ENCODE results near the gene TMEM40. TPM values are rescaled to one million over a fixed set of nuclear protein-coding genes. Genes with fewer than 3 reads are reported as not detected.

The TMEM40 gene
- total RNA-seq, 1 experiment from 2014 or later: not detected

DNA sequence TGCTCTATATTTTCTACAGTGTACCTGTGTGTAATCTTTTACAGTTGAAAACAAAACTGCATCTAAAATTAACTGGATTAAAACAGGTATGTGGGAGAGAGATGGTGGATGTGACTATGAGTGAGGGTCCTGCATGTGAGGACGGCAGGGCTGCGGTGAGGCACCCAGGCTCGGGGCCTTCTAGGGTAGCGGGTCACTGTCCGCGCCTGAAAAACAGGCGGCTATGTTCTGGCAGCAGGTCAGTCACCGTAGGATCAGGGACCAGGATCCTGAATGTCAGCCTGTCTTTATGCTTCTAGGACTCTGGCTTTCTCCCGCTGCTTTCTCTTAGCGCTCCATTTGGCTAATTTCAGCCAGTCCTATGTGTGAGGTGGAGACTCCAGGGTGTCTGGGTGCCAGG lies 12.6 kb downstream of the TMEM40 start:
- Histone ChIP-seq H4K5ac (ENCODE audit: insufficient read length, low read depth, low read length) (no peak overlapping the region), H2BK12ac (ENCODE audit: insufficient read length, low read depth, low read length) (no peak overlapping the region), H3K18ac (ENCODE audit: insufficient read length, low read depth, low read length) (no peak overlapping the region), H3K4me2 (ENCODE audit: insufficient read depth, insufficient read length, low read length) (no peak overlapping the region), H3K4ac (ENCODE audit: low read depth, low read length) (no peak overlapping the region), H3K23me2 (ENCODE audit: insufficient read length, low read depth, low read length, poor library complexity, severe bottlenecking) (no peaks in the 10 kb centered on the region), H3K56ac (ENCODE audit: insufficient read length, low read depth, low read length) (no peak overlapping the region), H2AK5ac (ENCODE audit: insufficient read length, low read length) (no peak overlapping the region), H3K23ac (ENCODE audit: insufficient read length, low read depth, low read length) (no peak overlapping the region), H4K91ac (ENCODE audit: insufficient read length, low read depth, low read length) (no peak overlapping the region), H2BK15ac (ENCODE audit: low read depth, low read length) (no peak overlapping the region), H3K27ac (ENCODE audit: insufficient read length, low read depth, low read length) (no peak overlapping the region), H4K8ac (replicated peaks; ENCODE audit: insufficient read length, low read depth, low read length) (no peak overlapping the region), H3K79me1 (ENCODE audit: insufficient read depth, low read depth, low read length, poor library complexity, severe bottlenecking) (no peaks in the 10 kb centered on the region), H2BK5ac (ENCODE audit: insufficient read length, low read length) (no peak overlapping the region), H3T11ph (ENCODE audit: low read length) (no peak overlapping the region), H3K27me3 (ENCODE audit: insufficient read depth, low read length) (no peaks in the 10 kb centered on the region), H3K4me1 (ENCODE audit: insufficient read depth, low read length) (no peaks in the 10 kb centered on the region), H3K9me3 (ENCODE audit: control insufficient read depth, low read depth, low read length) (no peaks in the 10 kb centered on the region), H2BK120ac (ENCODE audit: low read depth, low read length, poor library complexity, severe bottlenecking) (no peak overlapping the region), H3K14ac (ENCODE audit: insufficient read depth, low read length) (no peak overlapping the region), H4K20me1 (ENCODE audit: control insufficient read depth, insufficient read depth, insufficient read length) (no peaks in the 10 kb centered on the region), H3K9ac (ENCODE audit: extremely low read depth, insufficient read length, low read length) (no peak overlapping the region), H2AFZ (ENCODE audit: low read length) (no peak overlapping the region), H2BK20ac (ENCODE audit: low read depth, low read length, poor library complexity, severe bottlenecking) (no peak overlapping the region), H3K79me2 (ENCODE audit: insufficient read depth, low read length) (no peaks in the 10 kb centered on the region)
- TF ChIP-seq, protein P1, sequence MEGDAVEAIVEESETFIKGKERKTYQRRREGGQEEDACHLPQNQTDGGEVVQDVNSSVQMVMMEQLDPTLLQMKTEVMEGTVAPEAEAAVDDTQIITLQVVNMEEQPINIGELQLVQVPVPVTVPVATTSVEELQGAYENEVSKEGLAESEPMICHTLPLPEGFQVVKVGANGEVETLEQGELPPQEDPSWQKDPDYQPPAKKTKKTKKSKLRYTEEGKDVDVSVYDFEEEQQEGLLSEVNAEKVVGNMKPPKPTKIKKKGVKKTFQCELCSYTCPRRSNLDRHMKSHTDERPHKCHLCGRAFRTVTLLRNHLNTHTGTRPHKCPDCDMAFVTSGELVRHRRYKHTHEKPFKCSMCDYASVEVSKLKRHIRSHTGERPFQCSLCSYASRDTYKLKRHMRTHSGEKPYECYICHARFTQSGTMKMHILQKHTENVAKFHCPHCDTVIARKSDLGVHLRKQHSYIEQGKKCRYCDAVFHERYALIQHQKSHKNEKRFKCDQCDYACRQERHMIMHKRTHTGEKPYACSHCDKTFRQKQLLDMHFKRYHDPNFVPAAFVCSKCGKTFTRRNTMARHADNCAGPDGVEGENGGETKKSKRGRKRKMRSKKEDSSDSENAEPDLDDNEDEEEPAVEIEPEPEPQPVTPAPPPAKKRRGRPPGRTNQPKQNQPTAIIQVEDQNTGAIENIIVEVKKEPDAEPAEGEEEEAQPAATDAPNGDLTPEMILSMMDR (conservative IDR thresholded peaks at IDR 0.05): no peak
- DNase-seq: no peak
- no peak overlapping the region for H3K4me3 Mint-ChIP-seq
- H3K27ac Mint-ChIP-seq: peak overlapping the region in 2 of 3 experiments; percentile 11 to 24; a peak in 2 of 7 replicates
- no CpG with 5 or more reads among the region's 10 CpGs for WGBS (ENCODE audit: extremely low coverage, insufficient read length, low lambda C conversion rate)
- H3K4me1 Mint-ChIP-seq: peaks cover 2 to 9% of the 10 kb centered on the region in 2 experiments
- H3K36me3 Mint-ChIP-seq (ENCODE audit: insufficient read depth in 1 of 3, low read depth in 3 of 3): no peaks in the 10 kb centered on the region
- no peaks in the 10 kb centered on the region; a peak in 1 of 5 replicates for H3K9me3 Mint-ChIP-seq
- H3K27me3 Mint-ChIP-seq (ENCODE audit: low read depth): peaks cover 3% of the 10 kb centered on the region; the same call in 1 of the 2 replicates

All from H9 (cell line).